HG02943 (cell line): Measurements from ENCODE around the gene CERKL.

ENCODE experiments used
- ATAC-seq: cut with Tn5 transposase; IDR thresholded peaks from one replicate; pipeline ENCODE4 v1.9.1; 2021; ENCODE audit warnings: mild to moderate bottlenecking, low read depth, moderate library complexity; ENCODE audit not compliant: unreplicated experiment

The CERKL gene

DNA sequence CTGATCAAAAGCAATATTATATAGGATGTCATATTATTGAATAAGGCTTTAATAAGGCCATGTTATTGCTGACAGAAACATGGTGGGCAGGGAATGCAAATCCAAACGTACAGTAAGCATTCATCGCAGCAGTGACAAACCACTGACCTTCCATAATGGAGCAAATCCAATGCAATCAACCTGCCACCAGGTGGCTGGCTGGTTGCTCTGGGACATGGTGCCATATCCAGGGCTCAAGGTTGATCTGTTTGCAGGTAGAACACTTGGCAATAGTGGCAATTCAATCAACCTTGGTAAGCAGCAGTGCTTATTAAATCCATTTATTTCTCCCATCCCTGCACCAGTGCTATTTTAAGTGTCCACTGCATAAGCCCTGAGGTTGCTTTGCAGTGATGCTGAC, 75.4 kb downstream of the CERKL start:
- no peak for ATAC-seq

DNA sequence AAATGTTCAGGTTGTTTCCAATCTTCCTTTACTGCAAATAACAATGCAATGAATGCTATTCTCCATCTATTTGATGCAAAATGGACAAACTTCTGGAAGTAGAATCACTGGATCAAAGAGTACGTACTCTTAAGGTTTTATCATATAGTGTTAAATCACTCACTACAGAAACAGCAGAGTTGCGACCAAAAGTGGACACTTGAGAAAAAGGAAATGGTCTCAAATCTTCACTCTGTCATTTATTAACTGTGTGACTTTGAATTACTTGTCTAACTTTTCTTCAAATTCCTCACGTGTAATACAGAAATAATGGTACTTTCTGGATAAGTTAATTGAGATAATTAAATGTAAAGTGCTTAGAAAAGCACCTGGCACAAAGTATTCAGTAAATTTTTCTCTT, 78.1 kb downstream of the CERKL start:
- ATAC-seq: peak; percentile 56

DNA sequence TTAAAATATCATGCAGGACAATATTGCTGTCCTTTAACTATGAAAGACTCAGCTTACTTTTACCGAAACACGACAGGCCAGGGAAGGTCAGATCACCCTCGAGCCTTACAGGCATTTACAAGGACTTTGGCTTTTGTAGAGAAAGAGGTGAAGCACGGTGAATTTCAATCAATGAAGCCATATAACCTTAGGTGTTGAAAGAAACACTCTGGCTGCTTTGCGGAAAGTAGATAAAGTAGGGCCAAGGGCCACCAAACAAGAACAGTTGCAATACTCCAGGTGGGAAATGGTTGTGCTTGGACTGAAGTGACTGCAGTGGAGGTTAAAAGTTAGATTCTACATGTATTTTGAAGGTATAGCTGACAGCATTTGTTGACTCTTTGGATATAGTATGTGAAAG, 80.5 kb downstream of the CERKL start:
- no peak for ATAC-seq

DNA sequence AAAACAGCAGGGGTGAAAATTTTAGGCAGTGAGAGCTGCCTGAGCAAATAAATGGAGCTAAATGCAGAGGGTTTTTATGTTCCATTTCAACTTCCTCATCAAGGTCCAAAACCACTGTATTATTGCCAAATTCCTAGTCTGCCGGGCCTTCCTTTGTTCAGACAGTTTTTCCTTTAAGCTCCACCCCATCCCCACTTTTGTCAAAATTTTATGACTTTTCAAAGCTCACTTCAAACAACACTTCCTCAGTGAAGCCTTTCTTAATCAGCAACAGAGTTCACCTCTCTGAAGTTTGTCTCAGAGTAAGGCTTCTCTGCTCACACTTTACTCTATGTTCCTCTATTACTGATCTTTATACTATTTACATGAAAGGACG, 81.3 kb downstream of the CERKL start:
- no peak for ATAC-seq

DNA sequence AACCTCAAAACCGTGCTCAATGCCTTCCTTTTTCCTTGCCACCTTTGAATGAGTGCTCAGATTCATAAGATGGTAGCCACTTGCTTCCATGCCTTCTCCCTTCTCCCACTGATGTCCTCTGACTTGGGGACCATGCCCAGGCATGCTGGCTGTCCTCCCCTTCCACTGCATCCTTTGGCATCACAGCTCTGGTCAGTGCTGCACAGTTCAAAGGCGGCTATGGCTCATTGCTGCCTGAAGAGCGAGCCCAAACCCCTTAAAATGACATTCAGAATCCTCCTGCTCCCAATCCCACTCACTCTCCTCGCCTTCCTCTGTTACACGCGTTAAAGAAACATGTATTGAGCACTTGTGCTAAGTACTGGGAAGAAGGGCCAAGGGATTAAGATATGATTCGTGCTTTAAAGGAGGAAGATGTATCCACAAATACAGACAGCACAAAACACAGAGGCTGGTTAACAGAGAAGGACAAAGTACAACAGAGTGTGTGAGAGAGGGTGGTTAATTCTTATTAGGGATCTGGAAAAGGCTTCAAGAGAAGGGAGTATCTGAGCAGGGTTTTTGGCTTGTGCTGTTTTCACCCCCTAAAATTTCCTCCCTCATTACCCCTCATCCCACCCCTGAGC, 81.8 kb downstream of the CERKL start:
- ATAC-seq: no peak

DNA sequence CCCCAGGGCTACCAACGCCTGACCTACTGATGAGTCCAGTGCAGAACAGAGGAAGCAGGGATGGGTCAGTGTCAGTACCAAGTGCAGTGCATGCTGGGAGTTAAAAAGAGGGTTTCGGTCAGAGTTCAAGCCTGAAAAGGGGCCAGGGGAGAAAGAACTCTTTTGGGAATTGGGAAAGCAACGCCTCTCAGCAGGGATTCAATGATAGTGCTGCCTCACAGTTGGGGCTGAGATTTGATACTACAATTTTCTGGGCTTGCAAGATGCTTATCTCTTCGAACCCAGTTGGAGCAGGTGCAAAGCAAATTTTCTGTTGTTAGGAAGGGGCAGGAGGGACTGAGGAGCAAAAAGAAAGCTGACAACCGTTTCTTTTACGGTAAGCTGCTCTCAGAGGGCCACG, 82.6 kb downstream of the CERKL start:
- ATAC-seq: no peak

DNA sequence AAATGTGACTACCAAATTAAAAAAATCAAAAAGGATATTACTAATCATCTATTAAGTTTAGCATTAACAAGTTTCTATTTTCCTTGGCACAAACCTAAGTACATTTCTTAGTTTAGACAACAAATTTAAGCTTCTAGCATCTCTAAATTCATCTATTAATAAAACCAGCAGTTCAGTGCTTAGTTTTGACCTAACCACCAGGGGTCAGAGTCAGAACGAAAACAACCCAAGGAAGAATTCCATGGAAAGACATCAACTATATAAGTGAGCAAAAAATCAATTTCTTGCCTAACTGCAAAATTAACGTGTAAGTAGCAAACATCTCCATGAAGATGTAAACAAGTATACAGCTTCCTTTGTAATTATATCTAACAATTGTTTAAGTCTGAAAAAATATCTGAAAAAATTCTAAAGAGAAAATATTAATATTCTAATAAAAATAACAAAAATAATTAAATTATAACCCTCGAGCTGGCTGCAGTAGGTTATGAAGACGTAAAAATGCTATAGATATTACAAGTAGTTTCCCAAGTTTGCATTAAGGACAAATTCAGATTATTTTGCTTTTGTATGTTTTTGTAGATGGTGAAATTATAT, 83.7 kb downstream of the CERKL start:
- ATAC-seq: no peak

DNA sequence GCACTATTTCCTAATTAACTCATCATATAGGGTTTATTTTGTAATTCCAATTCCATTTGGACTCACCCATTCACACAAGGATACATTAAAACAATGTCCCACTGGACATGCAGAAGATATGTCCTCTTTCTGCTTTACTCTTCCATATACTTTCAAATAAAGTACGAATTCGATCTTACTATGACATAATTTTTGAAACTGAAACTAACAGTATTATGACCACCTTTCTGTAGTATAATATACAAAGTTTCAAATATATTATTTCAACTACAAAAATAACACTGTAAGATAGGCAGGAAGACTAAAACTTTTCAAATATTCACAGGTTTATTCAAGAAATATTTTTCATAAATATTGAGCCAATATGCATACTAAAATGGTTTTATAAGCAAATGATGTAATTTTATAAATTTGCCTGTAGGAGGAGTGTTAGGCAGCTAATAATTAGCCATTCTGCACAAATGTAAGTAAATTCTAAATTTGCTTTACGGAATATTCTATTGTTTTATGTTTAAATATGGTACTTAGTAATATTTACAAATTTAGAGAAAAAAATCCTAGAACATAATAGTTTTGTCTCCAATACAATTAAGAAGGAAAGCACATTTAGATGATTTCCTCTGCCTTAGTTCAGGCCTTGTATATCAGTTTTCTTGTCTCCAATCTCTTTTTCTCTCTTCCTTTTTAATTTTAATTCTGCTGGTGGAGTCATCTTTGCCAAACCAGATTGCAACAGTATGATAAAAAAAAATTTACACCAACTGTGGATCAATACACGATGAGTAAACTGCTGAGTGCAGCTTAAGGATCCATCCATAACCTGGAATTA, 85.9 kb downstream of the CERKL start:
- no peak for ATAC-seq

DNA sequence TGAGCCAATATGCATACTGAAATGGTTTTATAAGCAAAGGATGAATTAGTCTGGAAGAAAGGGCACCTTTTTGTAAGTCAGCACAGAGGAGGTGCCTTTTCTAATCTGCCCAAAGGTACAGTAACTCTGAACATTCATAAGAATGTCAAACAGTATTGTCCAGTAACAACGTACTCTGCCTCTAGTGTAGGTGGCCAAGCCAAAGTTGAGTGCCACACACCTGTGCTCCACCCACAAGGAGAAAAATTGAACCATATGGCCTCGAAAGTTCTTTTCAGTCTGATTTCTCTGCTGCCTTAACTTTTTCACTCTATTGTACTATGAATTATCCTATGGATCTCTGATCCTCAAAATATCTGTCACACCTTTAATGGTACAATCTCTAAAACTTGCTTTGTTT, 86.8 kb downstream of the CERKL start:
- ATAC-seq: no peak

DNA sequence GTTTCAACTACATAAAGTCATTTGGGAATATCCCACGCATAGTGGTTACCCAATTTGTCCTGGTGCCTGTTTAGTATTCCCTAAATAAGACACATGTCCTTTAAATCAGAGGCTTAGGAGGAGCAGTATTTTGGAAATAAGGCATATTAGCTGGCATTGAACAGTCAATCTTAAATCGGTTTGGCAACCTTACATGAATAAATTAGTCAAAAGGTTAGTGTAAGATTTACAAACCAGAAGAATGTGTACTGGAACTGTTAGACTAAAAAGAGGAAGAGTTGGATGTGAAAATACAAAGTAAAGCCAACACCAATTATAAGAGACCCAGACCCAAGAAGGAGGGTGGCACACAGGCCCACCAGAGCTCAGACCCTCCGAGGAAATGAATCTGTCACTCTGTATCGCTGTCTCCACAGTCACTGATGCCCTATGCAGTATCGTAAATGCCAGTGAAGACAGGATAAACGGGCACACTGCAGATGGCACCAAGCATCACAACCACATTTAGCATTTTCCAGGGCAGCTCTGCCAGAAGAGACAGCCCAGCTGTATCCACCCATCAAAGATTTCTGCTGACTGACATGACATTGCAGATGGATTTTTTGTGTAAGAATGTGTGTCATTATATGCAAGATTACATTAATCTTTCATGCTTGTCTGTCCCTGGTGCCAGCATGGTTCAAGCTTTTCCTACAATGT, 90.4 kb downstream of the CERKL start:
- no peak for ATAC-seq

DNA sequence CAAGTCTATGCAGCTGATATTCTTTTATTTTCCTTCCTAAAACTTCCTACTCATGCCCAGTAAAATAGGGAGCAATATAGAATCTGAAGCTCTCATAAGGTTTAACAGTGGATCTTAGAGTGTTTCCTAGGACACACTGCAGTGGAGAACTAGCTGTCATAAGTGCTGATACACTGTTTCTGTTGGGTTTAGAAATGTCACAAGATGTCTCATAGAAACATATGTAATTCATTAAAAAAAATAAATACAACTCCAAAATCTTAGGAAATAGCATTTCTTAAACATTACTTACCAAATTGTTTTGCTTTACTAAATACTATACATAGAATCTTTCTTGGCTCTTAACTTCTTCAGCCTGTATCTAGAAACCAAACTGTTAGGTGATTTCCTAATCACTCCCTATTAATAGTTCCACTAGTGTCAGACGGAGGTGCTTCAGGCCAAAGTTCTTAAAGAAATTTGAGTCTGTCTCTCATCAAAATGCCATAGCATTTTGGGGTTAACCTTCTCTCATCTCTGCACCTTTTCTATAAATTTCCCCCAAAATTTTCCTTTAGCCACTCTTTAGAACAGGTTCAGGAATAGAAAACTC, 93.7 kb downstream of the CERKL start:
- ATAC-seq: no peak

DNA sequence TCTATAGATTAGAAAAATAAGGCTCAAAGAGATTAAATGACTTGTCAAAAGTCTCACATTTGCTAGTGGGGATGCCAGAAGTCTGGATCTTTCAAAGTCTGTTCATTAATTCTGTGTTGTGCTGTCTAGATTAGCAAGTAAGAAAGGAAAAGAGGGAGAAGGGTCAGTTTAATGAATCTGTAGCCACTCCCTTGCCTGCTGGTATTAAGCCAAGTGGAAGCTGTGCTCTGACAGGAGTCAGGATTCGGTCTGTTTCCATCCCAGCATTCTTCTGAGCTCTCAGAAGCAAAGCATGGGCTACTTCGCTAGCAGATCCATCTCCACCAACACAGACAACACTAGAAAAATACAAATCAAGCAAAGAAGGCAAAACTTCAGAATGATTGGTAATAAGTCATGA, 98.5 kb downstream of the CERKL start:
- no peak for ATAC-seq

DNA sequence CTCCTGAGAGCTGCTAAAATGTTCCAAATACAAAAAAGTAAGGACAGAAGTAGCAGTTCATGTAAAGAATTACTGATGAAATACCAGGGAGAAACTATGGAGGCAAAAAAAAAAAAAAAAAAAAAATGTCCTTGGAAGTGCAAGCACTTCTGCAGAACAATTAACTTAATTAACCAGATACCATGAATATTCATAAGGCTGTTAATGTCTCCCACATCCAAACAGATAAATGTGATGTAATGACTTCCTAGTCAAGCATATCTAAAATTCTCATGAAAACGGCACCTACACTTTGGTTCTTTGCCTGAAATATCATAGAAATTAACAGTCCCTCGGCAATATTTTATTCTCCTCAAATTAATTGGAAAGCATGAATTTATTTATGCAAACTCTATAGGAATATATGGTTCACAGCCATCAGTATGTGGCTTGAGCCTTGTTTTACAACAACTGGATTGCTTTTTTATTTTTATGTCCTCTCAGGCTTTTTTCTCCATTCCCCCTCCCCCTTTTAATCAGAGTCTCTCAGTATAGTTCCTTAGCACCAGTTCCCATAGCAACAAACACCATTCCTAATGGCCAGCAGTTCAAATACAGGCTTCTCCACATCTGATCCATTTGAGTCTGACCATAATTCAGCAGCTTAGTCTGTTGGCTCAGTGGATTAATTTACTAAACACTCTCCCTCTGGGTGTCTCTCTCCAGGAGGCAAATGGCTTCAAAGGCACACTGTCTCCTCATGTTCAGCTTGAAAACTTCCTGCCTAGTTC, 102.7 kb downstream of the CERKL start:
- ATAC-seq: no peak

DNA sequence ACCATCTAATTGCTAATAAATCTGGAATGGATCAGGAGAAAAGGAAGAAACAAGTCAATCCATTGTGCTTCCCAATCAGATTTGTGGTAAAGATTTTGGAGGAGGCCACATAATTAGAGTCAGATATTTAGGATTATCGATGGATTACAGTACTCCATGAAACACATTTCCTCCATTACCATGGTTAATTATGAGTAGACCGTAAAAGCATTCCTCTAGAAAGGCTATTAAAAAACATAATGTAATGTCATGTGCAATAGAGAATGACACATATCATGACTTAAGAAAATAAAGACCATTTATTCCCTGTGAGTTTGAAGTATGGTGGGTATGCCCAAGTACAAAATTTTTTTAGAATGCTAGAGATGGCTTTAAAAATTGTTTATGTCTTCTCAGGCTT, 103.7 kb downstream of the CERKL start:
- no peak for ATAC-seq

DNA sequence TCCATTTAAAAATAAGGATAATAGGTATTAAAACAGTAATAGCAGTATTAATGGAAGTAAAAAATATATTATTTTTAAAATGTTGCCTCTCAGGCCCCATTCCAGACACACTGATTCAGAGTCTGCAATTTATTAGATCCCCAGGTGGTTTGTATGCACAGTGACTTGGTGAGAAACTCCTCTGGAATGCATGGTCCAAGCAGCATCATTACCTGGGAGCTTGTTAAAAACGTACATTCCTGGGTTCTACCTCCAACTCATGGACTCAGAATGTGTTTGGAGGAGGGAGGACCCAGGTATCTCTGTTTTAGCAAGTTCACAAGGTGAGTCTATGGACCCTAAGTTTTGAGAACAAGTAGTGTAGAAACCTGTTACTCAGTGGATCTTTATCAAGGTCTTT, 104.1 kb downstream of the CERKL start:
- ATAC-seq: no peak

DNA sequence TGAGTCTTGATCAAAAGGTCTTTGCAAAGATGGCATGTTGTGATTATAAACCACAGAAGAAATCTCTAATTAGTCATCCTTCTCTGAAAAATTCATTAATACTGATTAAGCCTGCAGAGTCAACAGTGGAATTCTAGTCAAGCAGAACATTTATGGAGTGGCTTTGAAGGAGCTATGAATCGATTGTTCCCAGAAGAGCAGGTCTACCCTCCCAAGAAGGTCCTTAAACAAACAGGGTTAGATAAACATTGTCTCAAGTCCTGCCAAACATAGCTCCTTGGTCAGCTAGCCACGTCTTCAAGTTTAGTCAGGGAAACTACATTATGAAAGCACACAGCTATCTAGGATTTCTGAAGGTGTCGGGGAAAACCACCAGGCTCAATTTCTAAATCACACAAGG, 110.8 kb downstream of the CERKL start:
- ATAC-seq: no peak

DNA sequence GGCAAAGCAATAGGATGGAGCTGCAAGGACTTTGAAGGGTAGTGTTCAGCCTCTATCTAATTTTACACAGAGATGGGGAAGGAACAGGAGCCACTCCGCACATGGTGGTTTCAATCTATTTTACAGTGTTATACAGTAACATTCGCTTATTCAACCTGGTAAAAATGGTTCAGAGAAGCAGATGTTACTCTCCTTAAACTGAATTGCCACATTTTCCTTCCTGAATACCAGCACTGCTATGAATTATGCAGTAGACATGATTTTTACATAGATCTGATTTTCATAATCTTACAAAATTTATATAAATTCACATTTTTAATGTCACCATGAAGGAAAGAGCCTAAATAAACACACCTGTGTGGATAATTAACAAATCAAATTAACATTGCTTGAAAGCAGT, 114.7 kb downstream of the CERKL start:
- no peak for ATAC-seq

DNA sequence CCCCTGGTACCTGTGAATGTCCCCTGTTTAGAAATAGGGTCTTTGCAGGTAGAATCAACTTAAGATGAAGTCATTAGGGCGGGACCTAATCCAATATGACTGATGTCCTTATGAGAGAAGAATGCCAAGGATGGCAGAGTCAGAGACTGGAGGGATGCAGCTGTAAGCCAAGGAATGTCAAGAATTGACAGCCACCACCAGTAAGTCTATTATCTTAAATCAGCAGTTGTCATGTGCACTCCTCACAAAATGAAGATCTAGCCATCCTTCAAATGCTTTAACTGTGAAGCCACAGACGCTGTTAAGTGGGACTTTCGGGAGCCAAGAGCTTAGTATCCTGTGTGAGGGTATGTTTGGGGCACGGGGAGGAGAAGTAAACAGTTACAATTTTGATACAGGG, 116.5 kb downstream of the CERKL start:
- no peak for ATAC-seq

DNA sequence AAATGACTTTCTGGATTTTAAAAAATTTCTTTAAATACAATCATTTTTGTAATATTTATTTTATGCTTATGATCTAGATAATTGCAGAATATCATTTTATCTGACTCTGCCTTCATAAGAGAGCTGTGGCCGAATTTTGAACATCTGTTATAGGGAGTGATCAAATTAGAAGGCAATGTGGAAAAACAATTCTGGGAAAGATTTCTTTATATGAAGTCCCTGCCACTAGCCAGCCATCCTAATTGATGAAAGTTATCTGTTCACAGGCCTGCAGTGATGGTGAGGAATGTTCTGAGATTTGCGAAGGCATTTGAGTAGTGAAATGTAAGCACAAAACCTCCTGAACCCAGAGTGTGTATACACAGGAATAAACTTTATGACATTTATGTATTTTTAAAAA, 120.2 kb downstream of the CERKL start:
- ATAC-seq: no peak

DNA sequence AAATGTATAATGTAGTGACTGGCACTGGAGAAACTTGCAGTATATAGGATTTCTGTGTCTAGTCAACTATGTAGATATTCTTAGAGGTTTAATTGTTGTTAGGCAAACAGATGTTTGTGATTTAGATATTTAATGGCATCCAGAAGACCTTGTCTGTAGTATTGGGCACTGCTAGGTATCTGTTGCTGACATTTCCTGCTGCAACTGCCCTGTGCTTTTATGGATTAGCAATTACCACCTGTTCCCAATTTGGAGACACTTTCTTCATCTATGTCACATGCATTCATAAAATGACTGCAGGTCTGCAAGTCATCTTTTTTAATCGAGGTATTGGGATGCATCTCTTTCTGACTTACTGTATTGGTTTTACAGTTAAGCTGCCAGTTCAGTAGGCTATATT, 128.5 kb downstream of the CERKL start:
- no peak for ATAC-seq
